GM06990 (cell line): ENCODE data around the gene TOGARAM1.

Experiments
- DNase-seq: peaks from one replicate; pipeline ENCODE4 v3.0.0-alpha.2; 2011; ENCODE audit not compliant: insufficient read length; ENCODE audit errors: extremely low read depth
- H3K27me3 ChIP-seq: replicated peaks from 2 replicates; pipeline ENCODE4 v1.6.0; 2011; ENCODE audit warnings: low read length; ENCODE audit not compliant: control insufficient read depth, insufficient read depth
- H3K36me3 ChIP-seq: 2 replicates; pipeline ENCODE4 v1.5.1; 2011; ENCODE audit warnings: low read length; ENCODE audit not compliant: control insufficient read depth, insufficient read depth
- H3K4me3 ChIP-seq: replicated peaks from 2 replicates; pipeline ENCODE4 v1.5.1; 2011; ENCODE audit warnings: low read depth, mild to moderate bottlenecking, control low read depth, low read length
- CTCF ChIP-seq: IDR thresholded peaks from 2 replicates; pipeline ENCODE4 v1.5.1; 2011; ENCODE audit warnings: low read length, control low read depth, mild to moderate bottlenecking, inconsistent platforms; ENCODE audit not compliant: insufficient read depth, poor library complexity, severe bottlenecking

TOGARAM1 gene

GRCh38 chr14:44979273-44979672 is 17.3 kb downstream of the TOGARAM1 start:
- Histone ChIP-seq H3K27me3 (no peaks in the 10 kb centered on the region), H3K4me3 (no peak overlapping the region), H3K36me3 (no peaks in the 10 kb centered on the region)
- no peak for DNase-seq
- no peak for TF ChIP-seq CTCF

GRCh38 chr14:44979740-44980356 is 17.9 kb downstream of the TOGARAM1 start:
- H3K36me3 ChIP-seq, result no peaks in the 10 kb centered on the region
- no peaks in the 10 kb centered on the region for H3K27me3 ChIP-seq
- TF ChIP-seq CTCF, result no peak
- no peak overlapping the region for H3K4me3 ChIP-seq
- DNase-seq, result no peak

- DNase-seq, result no peak
- TF ChIP-seq CTCF, result no peak
- H3K27me3 ChIP-seq, result no peaks in the 10 kb centered on the region
- no peaks in the 10 kb centered on the region for H3K36me3 ChIP-seq
- H3K4me3 ChIP-seq, result no peak overlapping the region
Measured at GRCh38 chr14:44981198-44981597, 19.2 kb downstream of the TOGARAM1 start.

- no peaks in the 10 kb centered on the region for H3K27me3 ChIP-seq
- H3K4me3 ChIP-seq, result no peak overlapping the region
- no peak for DNase-seq
- TF ChIP-seq CTCF, result no peak
- no peaks in the 10 kb centered on the region for H3K36me3 ChIP-seq
Measured at GRCh38 chr14:44982594-44982993, 20.6 kb downstream of the TOGARAM1 start.

- TF ChIP-seq CTCF, result no peak
- Histone ChIP-seq H3K27me3 (no peaks in the 10 kb centered on the region), H3K4me3 (no peak overlapping the region), H3K36me3 (no peaks in the 10 kb centered on the region; the same call in 1 of the 2 replicates)
- DNase-seq, result no peak
Measured at GRCh38 chr14:44988694-44989093, 26.7 kb downstream of the TOGARAM1 start.
